Tibial nerve (tissue), 3 donors: ENCODE results near the gene PUM1.

Experiments used
- CTCF ChIP-seq, 5 experiments: fragments of 200-600 bp in 3 of 5; fragments of 450-650 bp in 2 of 5; sonication (generic) in 3 of 5; IDR thresholded peaks; one replicate each; pipeline ENCODE4 v1.5.1; 2016 to 2019; ENCODE audit warnings: antibody characterized with exemption in 5 of 5, mild to moderate bottlenecking in 3 of 5, moderate library complexity in 2 of 5
- POLR2A ChIP-seq, 2 donors: fragments of 450-650 bp; IDR thresholded peaks; one replicate each; pipeline ENCODE4 v1.6.1; 2017; ENCODE audit warnings: antibody characterized with exemption in 2 of 2, mild to moderate bottlenecking in 2 of 2, moderate library complexity in 2 of 2

- TF ChIP-seq CTCF (IDR thresholded peaks at IDR 0.05) (no peak), POLR2A (IDR thresholded peaks at IDR 0.05) (no peak)
Observed at GRCh38 chr1:30905916-30906620, 159.4 kb downstream of the PUM1 start.
